ENCODE measurements around the gene GPX2.

DNA sequence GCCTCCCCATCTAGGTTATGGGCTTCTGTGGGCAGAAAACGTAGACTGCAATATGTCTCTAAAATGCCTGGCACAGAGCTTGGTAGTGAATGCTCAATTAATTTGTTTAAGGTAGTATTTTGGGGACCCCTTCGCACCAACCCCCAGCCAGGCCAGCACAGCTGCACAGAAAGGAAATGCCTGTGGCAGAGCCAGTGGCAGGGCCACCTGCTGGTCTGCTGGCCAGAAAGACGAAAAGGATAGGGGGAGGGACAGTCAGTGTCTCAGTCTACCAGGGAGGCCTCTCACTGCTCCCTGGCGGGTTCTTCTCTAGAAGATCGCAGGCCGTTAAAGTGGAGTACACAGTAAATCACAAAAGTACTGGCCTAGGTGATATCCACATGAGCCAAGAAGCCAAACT lies 26.1 kb upstream of the GPX2 start:
- TF ChIP-seq, protein P1, sequence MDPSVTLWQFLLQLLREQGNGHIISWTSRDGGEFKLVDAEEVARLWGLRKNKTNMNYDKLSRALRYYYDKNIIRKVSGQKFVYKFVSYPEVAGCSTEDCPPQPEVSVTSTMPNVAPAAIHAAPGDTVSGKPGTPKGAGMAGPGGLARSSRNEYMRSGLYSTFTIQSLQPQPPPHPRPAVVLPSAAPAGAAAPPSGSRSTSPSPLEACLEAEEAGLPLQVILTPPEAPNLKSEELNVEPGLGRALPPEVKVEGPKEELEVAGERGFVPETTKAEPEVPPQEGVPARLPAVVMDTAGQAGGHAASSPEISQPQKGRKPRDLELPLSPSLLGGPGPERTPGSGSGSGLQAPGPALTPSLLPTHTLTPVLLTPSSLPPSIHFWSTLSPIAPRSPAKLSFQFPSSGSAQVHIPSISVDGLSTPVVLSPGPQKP (IDR thresholded peaks at IDR 0.05; ENCODE audit: low read depth, low read length) = no peak
- TF ChIP-seq SMAD1 (IDR thresholded peaks at IDR 0.05; ENCODE audit: low read depth, partially characterized antibody) (no peak), REST (IDR thresholded peaks at IDR 0.05; ENCODE audit: low read depth, low read length) (no peak), POLR2A (IDR thresholded peaks at IDR 0.05; ENCODE audit: low read depth, low read length) (no peak), HCFC1 (IDR thresholded peaks at IDR 0.05; ENCODE audit: low read length) (no peak), SP1 (IDR thresholded peaks at IDR 0.05; ENCODE audit: low read depth, low read length) (no peak), TARDBP (IDR thresholded peaks at IDR 0.05; ENCODE audit: borderline replicate concordance) (no peak), CTCF (IDR thresholded peaks at IDR 0.05 in 2 of 3, conservative IDR thresholded peaks at IDR 0.05 in 1 of 3; ENCODE audit: control insufficient read depth in 2 of 3, extremely low read depth in 1 of 3, insufficient read depth in 1 of 3, low read depth in 3 of 3, low read length in 3 of 3) (no peak)

Data from GM12878 (cell line).